AG04450 (cell line): ENCODE data around the gene TET1. TPM values are rescaled to one million over a fixed set of nuclear protein-coding genes. Genes with fewer than 3 reads are reported as not detected.
"Not testable (repeated sequence)": the region's sequence is repeated elsewhere in the genome, so short reads cannot be mapped to it uniquely, and the experiment has no call there.

Experiments
- CTCF ChIA-PET: fragments of 300-600, 350-600 bp; formaldehyde crosslinking; extraction: SDS; loops from one replicate; lab custom pipeline; 2022; ENCODE audit warnings: antibody characterized with exemption, inconsistent platforms; lab: Charles Lee
- POLR2A ChIA-PET: fragments of 350-600 bp; formaldehyde crosslinking; extraction: SDS; loops from one replicate; lab custom pipeline; 2021; ENCODE audit warnings: antibody characterized with exemption, inconsistent platforms; lab: Yijun Ruan, JAX
- DNase-seq: peaks from one replicate; pipeline ENCODE4 v3.0.0-alpha.2; 2011; ENCODE audit warnings: low read depth, low spot score
- H3K27ac ChIP-seq: one replicate; pipeline ENCODE4 v1.5.1; 2012; ENCODE audit warnings: low read depth, low read length, control low read depth
- H3K27me3 ChIP-seq: one replicate; pipeline ENCODE4 v1.6.0; 2012; ENCODE audit warnings: low read length; ENCODE audit not compliant: control insufficient read depth, insufficient read depth
- H3K4me3 ChIP-seq: 2 replicates; pipeline ENCODE4 v1.5.1; 2011; ENCODE audit warnings: mild to moderate bottlenecking, low read depth, low read length, control low read depth
- H3K9me3 ChIP-seq: 2 replicates; pipeline ENCODE4 v1.5.1; 2012; ENCODE audit warnings: low read length; ENCODE audit not compliant: control insufficient read depth, insufficient read depth
- polyA plus RNA-seq: library from polyadenylated mRNA; depleted of rRNA; stranded (reverse); fragments of >200 nt; gene quantifications from 2 replicates; pipeline ENCODE4 v1.2.3, GENCODE V29; 2011
- TF ChIP-seq, protein P1 (sequence below): IDR thresholded peaks from 2 replicates; pipeline ENCODE4 v1.5.1; 2011; ENCODE audit warnings: low read depth, low read length, control low read depth, inconsistent platforms

Gene TET1
- polyA plus RNA-seq, 1 experiment, result 3.4 TPM

DNA sequence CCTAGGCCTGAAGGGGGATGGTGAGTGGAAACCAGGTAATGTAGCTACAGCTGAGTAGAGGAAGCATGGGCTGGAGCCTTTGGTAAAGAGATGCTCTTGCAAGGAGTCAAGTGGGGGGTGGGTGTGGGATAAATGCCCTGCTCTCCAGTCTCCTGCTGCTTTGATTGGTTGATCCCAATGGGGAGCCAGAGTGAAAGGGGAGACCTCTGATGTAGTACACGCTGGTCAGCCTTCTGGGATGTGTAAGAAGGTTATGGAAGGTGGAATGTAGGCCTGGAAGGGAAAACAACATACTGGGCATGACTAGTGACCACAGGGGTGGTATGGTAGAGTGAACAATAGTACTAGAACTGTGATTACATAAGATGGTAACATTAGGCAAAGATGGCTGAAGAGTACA is 44.3 kb downstream of the TET1 start:
- Histone ChIP-seq H3K9me3 (no peaks in the 10 kb centered on the region), H3K27me3 (no peaks in the 10 kb centered on the region), H3K27ac (no peak overlapping the region), H3K4me3 (no peak overlapping the region)
- POLR2A ChIA-PET, result no interaction called here
- CTCF ChIA-PET, result no interaction called here
- TF ChIP-seq, protein P1, sequence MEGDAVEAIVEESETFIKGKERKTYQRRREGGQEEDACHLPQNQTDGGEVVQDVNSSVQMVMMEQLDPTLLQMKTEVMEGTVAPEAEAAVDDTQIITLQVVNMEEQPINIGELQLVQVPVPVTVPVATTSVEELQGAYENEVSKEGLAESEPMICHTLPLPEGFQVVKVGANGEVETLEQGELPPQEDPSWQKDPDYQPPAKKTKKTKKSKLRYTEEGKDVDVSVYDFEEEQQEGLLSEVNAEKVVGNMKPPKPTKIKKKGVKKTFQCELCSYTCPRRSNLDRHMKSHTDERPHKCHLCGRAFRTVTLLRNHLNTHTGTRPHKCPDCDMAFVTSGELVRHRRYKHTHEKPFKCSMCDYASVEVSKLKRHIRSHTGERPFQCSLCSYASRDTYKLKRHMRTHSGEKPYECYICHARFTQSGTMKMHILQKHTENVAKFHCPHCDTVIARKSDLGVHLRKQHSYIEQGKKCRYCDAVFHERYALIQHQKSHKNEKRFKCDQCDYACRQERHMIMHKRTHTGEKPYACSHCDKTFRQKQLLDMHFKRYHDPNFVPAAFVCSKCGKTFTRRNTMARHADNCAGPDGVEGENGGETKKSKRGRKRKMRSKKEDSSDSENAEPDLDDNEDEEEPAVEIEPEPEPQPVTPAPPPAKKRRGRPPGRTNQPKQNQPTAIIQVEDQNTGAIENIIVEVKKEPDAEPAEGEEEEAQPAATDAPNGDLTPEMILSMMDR, result no peak
- no peak for DNase-seq

- Histone ChIP-seq H3K27me3 (no peaks in the 10 kb centered on the region), H3K4me3 (no peak overlapping the region), H3K27ac (no peak overlapping the region), H3K9me3 (no peaks in the 10 kb centered on the region)
- CTCF ChIA-PET, result interaction anchor here (1.0 kb wide), 1 partner anchor 56 kb away, joined by 3 read pairs; no protein-coding TSS in a partner anchor
- TF ChIP-seq, protein P1, result no peak
- POLR2A ChIA-PET, result interaction anchor here (0.7 to 1.3 kb wide), 2 partner anchors 45 to 153 kb away, joined by 3 read pairs; no protein-coding TSS in a partner anchor
- no peak for DNase-seq
Observed at GRCh38 chr10:68606918-68607317, 46.8 kb downstream of the TET1 start.

GRCh38 chr10:68610023-68610422 is 49.9 kb downstream of the TET1 start:
- CTCF ChIA-PET, DNase-seq, POLR2A ChIA-PET, H3K9me3 ChIP-seq, H3K27me3 ChIP-seq, H3K27ac ChIP-seq, H3K4me3 ChIP-seq: not testable (repeated sequence)

DNA sequence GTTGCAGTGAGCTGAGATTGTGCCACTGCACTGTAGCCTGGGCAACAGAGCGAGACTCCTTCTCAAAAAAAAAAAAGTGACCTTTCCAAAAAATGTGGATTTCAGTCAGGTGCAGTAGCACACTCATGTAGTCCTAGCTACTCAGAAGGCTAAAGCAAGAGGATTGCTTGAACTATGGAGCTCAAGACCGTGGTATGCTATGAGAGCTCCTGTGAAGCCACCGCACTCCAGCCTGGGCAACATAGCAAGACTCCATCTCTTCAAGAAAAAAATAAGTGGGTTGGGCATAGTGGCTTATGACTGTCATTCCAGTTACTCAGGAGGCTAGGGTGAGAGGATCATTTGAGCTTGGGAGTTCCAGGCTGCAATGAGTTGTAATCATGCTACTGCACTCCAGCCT is 51.1 kb downstream of the TET1 start:
- no peak for DNase-seq
- Histone ChIP-seq H3K27ac (no peak overlapping the region), H3K4me3 (no peak overlapping the region), H3K27me3 (no peaks in the 10 kb centered on the region), H3K9me3 (no peaks in the 10 kb centered on the region)
- TF ChIP-seq, protein P1, result no peak
- CTCF ChIA-PET, result no interaction called here
- POLR2A ChIA-PET, result interaction anchor here (1.7 kb wide), 1 partner anchor 11 kb away, joined by 5 read pairs; no protein-coding TSS in a partner anchor

DNA sequence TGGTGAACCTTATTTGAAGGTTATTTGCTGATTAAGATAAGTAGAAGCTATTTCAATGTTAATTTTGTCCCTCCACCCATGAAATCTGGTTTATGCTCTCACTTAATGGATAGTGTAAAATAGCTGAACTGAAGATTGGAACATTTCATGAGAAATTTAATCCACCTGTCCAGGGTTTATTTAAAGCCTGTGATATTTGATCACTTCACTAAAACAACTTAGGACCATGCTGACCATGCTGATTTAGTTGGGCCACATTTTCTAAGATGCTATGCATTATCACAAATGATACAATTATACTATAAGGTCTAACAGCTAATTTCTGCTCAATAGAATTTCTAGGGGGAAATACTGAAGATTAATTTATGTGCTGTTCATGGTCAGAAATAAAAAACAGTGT is 53.8 kb downstream of the TET1 start:
- DNase-seq, CTCF ChIA-PET, H3K9me3 ChIP-seq, POLR2A ChIA-PET, H3K4me3 ChIP-seq, H3K27me3 ChIP-seq, H3K27ac ChIP-seq: not testable (repeated sequence)

DNA sequence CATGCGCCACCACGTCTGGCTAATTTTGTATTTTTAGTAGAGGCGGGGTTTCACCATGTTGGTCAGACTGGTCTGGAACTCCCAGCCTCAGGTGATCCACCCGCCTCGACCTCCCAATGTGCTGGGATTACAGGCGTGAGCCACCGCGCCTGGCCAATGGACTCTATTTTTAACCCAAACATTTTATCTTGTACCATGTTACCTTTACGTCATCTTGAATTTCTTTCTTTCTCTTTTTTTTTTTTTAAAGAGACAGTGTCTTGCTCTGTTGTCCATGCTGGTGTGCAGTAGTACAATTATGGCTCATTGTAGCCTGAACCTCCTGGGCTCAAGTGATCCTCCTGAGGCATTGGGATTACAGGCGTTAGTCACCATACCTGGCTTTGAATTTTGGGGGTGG is 57.6 kb downstream of the TET1 start:
- CTCF ChIA-PET, H3K27ac ChIP-seq, DNase-seq, H3K27me3 ChIP-seq, H3K9me3 ChIP-seq, POLR2A ChIA-PET, H3K4me3 ChIP-seq: not testable (repeated sequence)
